Left ventricle myocardium inferior (tissue), 1 donor: ENCODE data around the gene COX6A2. TPM values are rescaled to one million over a fixed set of nuclear protein-coding genes. Genes with fewer than 3 reads are reported as not detected.
A peak's percentile ranks its signal among the peaks of the same experiment; 100 is the strongest.

Experiments
- DNase-seq: peaks from one replicate; pipeline ENCODE4 v3.0.0-alpha.2; 2020
- H3K27ac ChIP-seq: fragments of 200-600 bp; replicated peaks from 2 replicates; pipeline ENCODE4 v1.8.0; 2021
- H3K27me3 ChIP-seq: fragments of 200-600 bp; 2 replicates; pipeline ENCODE4 v1.8.0; 2021; ENCODE audit warnings: low read depth
- H3K36me3 ChIP-seq: fragments of 200-600 bp; 2 replicates; pipeline ENCODE4 v1.8.0; 2021
- H3K4me1 ChIP-seq: fragments of 200-600 bp; 2 replicates; pipeline ENCODE4 v1.8.0; 2021
- H3K4me3 ChIP-seq: fragments of 200-600 bp; 2 replicates; pipeline ENCODE4 v1.8.0; 2021; ENCODE audit warnings: mild to moderate bottlenecking, moderate library complexity
- H3K9me3 ChIP-seq: fragments of 200-600 bp; replicated peaks from 2 replicates; pipeline ENCODE4 v1.8.0; 2021
- intact Hi-C: fragments of 100-400 bp; cut with micrococcal nuclease; formaldehyde crosslinking; loops from one replicate; pipeline ENCODE4 v1.11.0; 2022
- total RNA-seq: library from RNA; stranded (reverse); fragmentation: NEBNext Ultra II Directional; extraction: Animal tissue kit (Norgen Biotek cat#: 25700); gene quantifications from one replicate; pipeline ENCODE4 v1.2.1, GENCODE V29; 2021
- TF ChIP-seq, protein P1 (sequence below): fragments of 200-600 bp; IDR thresholded peaks from 2 replicates; pipeline ENCODE4 v1.8.0; 2021; ENCODE audit warnings: antibody characterized with exemption, mild to moderate bottlenecking, borderline replicate concordance
- donor health status: DM: no; HTN: yes; CAD: no; lungs with severe emphysema.

Gene COX6A2
- total RNA-seq, 1 donor from 2014 or later, result 1,568 TPM

DNA sequence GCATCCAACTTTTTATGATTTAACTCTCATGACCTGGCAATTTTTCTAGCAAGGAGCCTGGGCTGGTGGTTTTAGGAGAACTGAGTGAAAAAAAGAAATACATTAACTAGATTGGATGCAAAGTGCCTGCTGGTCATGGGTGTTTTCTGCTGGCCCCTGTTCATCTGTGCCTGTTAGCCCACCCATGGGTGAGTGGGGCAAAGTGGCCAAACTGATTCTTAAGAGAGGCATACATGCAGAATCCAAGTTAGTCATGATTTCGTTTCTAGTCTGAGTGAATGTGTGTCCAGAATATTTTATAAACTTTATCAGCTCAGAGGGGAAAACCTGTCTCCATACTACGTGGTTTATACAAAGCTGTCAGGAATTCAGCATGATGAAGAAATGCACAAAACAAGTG lies 39.6 kb downstream of the COX6A2 start:
- Histone ChIP-seq H3K4me1 (no peaks in the 10 kb centered on the region), H3K4me3 (no peak overlapping the region), H3K27ac (no peak overlapping the region), H3K36me3 (no peaks in the 10 kb centered on the region), H3K9me3 (no peaks in the 10 kb centered on the region), H3K27me3 (peaks cover 58% of the 10 kb centered on the region)
- intact Hi-C loops, result no loop called here
- no peak for DNase-seq
- TF ChIP-seq, protein P1, sequence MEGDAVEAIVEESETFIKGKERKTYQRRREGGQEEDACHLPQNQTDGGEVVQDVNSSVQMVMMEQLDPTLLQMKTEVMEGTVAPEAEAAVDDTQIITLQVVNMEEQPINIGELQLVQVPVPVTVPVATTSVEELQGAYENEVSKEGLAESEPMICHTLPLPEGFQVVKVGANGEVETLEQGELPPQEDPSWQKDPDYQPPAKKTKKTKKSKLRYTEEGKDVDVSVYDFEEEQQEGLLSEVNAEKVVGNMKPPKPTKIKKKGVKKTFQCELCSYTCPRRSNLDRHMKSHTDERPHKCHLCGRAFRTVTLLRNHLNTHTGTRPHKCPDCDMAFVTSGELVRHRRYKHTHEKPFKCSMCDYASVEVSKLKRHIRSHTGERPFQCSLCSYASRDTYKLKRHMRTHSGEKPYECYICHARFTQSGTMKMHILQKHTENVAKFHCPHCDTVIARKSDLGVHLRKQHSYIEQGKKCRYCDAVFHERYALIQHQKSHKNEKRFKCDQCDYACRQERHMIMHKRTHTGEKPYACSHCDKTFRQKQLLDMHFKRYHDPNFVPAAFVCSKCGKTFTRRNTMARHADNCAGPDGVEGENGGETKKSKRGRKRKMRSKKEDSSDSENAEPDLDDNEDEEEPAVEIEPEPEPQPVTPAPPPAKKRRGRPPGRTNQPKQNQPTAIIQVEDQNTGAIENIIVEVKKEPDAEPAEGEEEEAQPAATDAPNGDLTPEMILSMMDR, result no peak

DNA sequence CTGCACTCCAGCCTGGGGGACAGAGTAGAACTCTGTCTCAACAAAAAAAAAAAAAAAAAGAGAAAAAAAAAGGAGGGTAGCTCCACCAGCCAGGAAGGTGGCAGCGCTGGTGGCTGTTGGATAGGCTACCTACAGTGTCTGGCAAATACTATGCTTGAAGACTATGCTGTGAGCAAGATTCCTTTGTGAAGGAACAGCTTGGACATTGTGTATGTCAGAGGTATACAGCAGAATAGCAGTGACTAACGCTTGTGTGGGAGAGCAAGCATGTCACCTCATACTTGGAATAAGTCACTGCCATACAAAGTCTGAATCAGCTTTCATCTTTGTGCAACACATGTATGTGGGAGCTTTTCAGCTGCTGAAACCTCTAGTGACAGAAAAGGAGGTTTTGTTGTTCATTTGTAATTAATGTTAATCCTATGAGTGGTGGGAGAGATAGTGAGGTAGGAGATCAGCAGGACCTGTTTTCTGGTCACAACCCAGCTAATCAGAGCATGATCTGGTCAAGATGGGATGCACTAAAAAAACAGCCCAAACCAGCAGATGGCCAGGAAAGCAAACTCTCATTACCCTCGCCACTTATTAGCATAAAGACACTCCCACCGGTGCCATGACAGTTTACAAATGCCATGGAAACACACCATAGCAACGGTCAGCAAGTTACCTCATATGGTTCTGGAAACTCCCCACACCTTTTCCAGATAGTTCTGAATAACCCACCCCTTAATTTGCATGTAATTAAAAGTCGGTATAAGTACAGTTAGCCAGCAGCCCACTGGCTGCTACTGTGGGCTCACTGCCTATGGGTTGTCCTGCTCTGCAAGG lies 41.8 kb downstream of the COX6A2 start:
- Histone ChIP-seq H3K4me1 (peaks cover 4% of the 10 kb centered on the region), H3K36me3 (no peaks in the 10 kb centered on the region), H3K4me3 (no peak overlapping the region), H3K27ac (no peak overlapping the region), H3K9me3 (no peaks in the 10 kb centered on the region), H3K27me3 (peaks cover 57% of the 10 kb centered on the region)
- DNase-seq, result no peak
- TF ChIP-seq, protein P1, result no peak
- intact Hi-C loops, result no loop called here

DNA sequence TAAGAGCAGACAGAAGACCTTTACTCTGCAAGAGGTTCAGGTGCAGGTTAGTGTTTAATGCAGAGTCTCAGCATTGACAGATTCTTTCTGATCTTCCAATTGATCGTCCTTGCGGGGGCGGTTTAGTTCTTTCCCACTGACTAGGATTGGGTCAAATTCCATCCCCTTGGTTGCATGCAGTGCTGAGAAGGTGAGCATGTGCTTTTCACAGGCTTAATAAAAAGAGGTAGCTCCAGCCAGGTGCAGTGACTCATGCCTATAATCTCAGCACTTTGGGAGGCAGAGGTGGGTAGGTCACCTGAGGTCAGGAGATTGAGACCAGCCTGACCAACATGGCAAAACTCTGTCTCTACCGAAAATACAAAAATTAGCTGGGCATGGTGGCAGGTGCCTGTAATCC lies 42.5 kb downstream of the COX6A2 start:
- no peak overlapping the region for H3K4me3 ChIP-seq
- H3K27ac ChIP-seq, result no peak overlapping the region
- DNase-seq, result no peak
- H3K36me3 ChIP-seq, result no peaks in the 10 kb centered on the region
- TF ChIP-seq, protein P1, result no peak
- intact Hi-C loops, result no loop called here
- no peaks in the 10 kb centered on the region for H3K9me3 ChIP-seq
- peaks cover 4% of the 10 kb centered on the region for H3K4me1 ChIP-seq
- peaks cover 57% of the 10 kb centered on the region for H3K27me3 ChIP-seq

DNA sequence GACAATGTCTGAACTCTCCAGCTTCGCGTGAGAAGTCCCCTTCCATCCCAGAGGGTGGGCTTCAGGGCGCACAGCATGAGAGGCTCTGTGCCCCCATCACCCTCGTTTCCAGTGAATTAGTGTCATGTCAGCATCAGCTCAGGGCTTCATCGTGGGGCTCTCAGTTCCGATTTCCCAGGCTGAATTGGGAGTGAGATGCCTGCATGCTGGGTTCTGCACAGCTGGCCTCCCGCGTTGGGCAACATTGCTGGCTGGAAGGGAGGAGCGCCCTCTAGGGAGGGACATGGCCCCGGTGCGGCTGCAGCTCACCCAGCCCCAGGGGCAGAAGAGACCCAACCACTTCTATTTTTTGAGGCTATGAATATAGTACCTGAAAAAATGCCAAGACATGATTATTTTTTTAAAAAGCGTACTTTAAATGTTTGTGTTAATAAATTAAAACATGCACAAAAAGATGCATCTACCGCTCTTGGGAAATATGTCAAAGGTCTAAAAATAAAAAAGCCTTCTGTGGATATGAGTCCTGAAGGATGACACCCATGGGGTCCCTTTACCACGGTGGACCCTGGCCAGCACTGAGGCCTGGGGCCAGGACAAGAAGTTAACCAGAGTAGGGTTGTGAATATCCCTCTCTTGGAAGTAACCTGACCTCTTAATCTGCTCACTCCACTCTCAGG lies 45.5 kb downstream of the COX6A2 start:
- Histone ChIP-seq H3K9me3 (no peaks in the 10 kb centered on the region), H3K4me3 (no peak overlapping the region), H3K4me1 (peaks cover 4% of the 10 kb centered on the region), H3K27me3 (peaks cover 56% of the 10 kb centered on the region), H3K36me3 (no peaks in the 10 kb centered on the region), H3K27ac (no peak overlapping the region)
- intact Hi-C loops, result no loop called here
- TF ChIP-seq, protein P1, result peak; percentile 78
- peak; percentile 63 for DNase-seq

DNA sequence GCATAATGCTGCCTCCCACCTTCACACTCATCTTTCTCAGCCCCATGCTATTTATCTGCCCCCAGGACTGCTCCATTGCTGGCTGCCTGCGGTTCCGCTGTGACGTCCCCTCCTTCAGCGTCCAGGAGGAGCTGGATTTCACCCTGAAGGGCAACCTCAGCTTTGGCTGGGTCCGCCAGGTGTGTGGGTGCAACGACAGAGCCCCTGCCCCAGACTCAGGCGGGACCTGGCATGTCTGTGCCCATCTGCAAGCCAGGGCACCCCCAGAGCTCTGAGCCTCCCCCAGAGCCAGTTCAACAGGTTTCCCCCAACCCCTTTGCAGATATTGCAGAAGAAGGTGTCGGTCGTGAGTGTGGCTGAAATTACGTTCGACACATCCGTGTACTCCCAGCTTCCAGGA lies 48.0 kb downstream of the COX6A2 start:
- Histone ChIP-seq H3K36me3 (no peaks in the 10 kb centered on the region), H3K4me3 (no peak overlapping the region), H3K27me3 (peaks cover 56% of the 10 kb centered on the region), H3K4me1 (peaks cover 4% of the 10 kb centered on the region), H3K27ac (no peak overlapping the region), H3K9me3 (peaks cover 6% of the 10 kb centered on the region)
- TF ChIP-seq, protein P1, result no peak
- DNase-seq, result no peak
- intact Hi-C loops, result no loop called here

Other genes starting within 250 kb of the COX6A2 start
- gene FUS, start 248.2 kb downstream of the COX6A2 start, total RNA-seq, result 96.9 TPM
- gene PYCARD, start 225.6 kb downstream of the COX6A2 start, total RNA-seq, result 5.3 TPM
- gene TRIM72, start 214.2 kb downstream of the COX6A2 start, total RNA-seq, result 0.91 TPM
- not detected for gene PYDC1, start 211.2 kb downstream of the COX6A2 start, total RNA-seq
- gene ITGAM, start 168.4 kb downstream of the COX6A2 start, total RNA-seq, result 5.1 TPM
- gene ITGAX, start 73.2 kb downstream of the COX6A2 start, total RNA-seq, result 1.4 TPM
- not detected for gene ITGAD, start 35.0 kb downstream of the COX6A2 start, total RNA-seq
- 3.2 TPM for gene ZNF843, start 14.4 kb upstream of the COX6A2 start, total RNA-seq
- 5.8 TPM for gene ARMC5, start 31.1 kb upstream of the COX6A2 start, total RNA-seq
- 15.6 TPM for gene TGFB1I1, start 43.8 kb upstream of the COX6A2 start, total RNA-seq
- not detected for gene SLC5A2, start 54.8 kb upstream of the COX6A2 start, total RNA-seq
- 20.6 TPM for gene RUSF1, start 80.0 kb upstream of the COX6A2 start, total RNA-seq
- not detected for gene AHSP, start 99.5 kb upstream of the COX6A2 start, total RNA-seq